WERI-Rb-1 (cell line): Measurements from ENCODE around the gene ZBTB24.

Experiments
- DNase-seq: peaks from one replicate; pipeline ENCODE4 v3.0.0-alpha.2; 2020
- H3K27ac ChIP-seq: fragments of 250-450 bp; sonication (Bioruptor Pico); 2 replicates; pipeline ENCODE4 v1.5.1; 2020; ENCODE audit warnings: mild to moderate bottlenecking, moderate library complexity
- H3K27me3 ChIP-seq: fragments of 250-450 bp; sonication (Bioruptor Pico); 2 replicates; pipeline ENCODE4 v1.5.1; 2021; ENCODE audit warnings: mild to moderate bottlenecking, low read depth, moderate library complexity; ENCODE audit not compliant: insufficient read depth, severe bottlenecking
- H3K36me3 ChIP-seq: fragments of 250-450 bp; sonication (Bioruptor Pico); 2 replicates; pipeline ENCODE4 v1.5.1; 2020; ENCODE audit warnings: mild to moderate bottlenecking, moderate library complexity
- H3K4me3 ChIP-seq: 2 replicates; pipeline ENCODE4 v1.5.1; 2011; ENCODE audit warnings: low read depth, mild to moderate bottlenecking, control low read depth, low read length
- H3K9me3 ChIP-seq: fragments of 250-450 bp; sonication (Bioruptor Pico); 2 replicates; pipeline ENCODE4 v1.5.1; 2021; ENCODE audit warnings: mild to moderate bottlenecking, moderate library complexity; ENCODE audit not compliant: severe bottlenecking
- CTCF ChIP-seq: IDR thresholded peaks from 2 replicates; pipeline ENCODE4 v1.5.1; 2011; ENCODE audit warnings: low read depth, mild to moderate bottlenecking, control low read depth, inconsistent platforms, low read length

Gene ZBTB24

GRCh38 chr6:109478841-109479624 is 4.0 kb downstream of the ZBTB24 start:
- Histone ChIP-seq H3K27ac (no peak overlapping the region), H3K27me3 (no peaks in the 10 kb centered on the region), H3K4me3 (no peak overlapping the region), H3K9me3 (no peaks in the 10 kb centered on the region), H3K36me3 (peaks cover 72% of the 10 kb centered on the region)
- no peak for DNase-seq
- no peak for TF ChIP-seq CTCF

GRCh38 chr6:109478222-109478805 is 4.7 kb downstream of the ZBTB24 start:
- TF ChIP-seq CTCF: no peak
- Histone ChIP-seq H3K27me3 (no peaks in the 10 kb centered on the region), H3K9me3 (no peaks in the 10 kb centered on the region), H3K36me3 (peaks cover 76% of the 10 kb centered on the region), H3K4me3 (no peak overlapping the region), H3K27ac (no peak overlapping the region)
- no peak for DNase-seq

- H3K27ac ChIP-seq: no peak overlapping the region
- no peak for DNase-seq
- TF ChIP-seq CTCF: no peak
- H3K27me3 ChIP-seq: no peaks in the 10 kb centered on the region
- H3K9me3 ChIP-seq: no peaks in the 10 kb centered on the region
- peaks cover 80% of the 10 kb centered on the region for H3K36me3 ChIP-seq
- no peak overlapping the region for H3K4me3 ChIP-seq
These were observed 5.3 kb downstream of the ZBTB24 start for GRCh38 chr6:109477725-109478124.

GRCh38 chr6:109477184-109477583 is 5.8 kb downstream of the ZBTB24 start:
- Histone ChIP-seq H3K9me3 (no peaks in the 10 kb centered on the region), H3K27ac (no peak overlapping the region), H3K4me3 (no peak overlapping the region), H3K36me3 (peaks cover 85% of the 10 kb centered on the region), H3K27me3 (no peaks in the 10 kb centered on the region)
- no peak for TF ChIP-seq CTCF
- no peak for DNase-seq

GRCh38 chr6:109475625-109476024 is 7.4 kb downstream of the ZBTB24 start:
- no peaks in the 10 kb centered on the region for H3K9me3 ChIP-seq
- DNase-seq: no peak
- H3K27me3 ChIP-seq: no peaks in the 10 kb centered on the region
- H3K36me3 ChIP-seq: peaks cover 84% of the 10 kb centered on the region
- H3K4me3 ChIP-seq: no peak overlapping the region
- H3K27ac ChIP-seq: no peak overlapping the region
- TF ChIP-seq CTCF: no peak
